PC-9 (cell line): ENCODE measurements around the gene MACROD2. TPM values are rescaled to one million over a fixed set of nuclear protein-coding genes. Genes with fewer than 3 reads are reported as not detected.
A peak's percentile ranks its signal among the peaks of the same experiment; 100 is the strongest.

Experiments
- BruUV-seq: library from RNA; stranded (reverse); fragments of 400-500 nt; replicated peaks from 2 replicates; lab custom pipeline; 2021; lab: Mats Ljungman, UMichigan
- CTCF ChIA-PET: fragments of 300-600 bp; sonication (Branson Sonifier 250); formaldehyde crosslinking; loops from one replicate; lab custom pipeline; 2022; ENCODE audit warnings: antibody characterized with exemption; lab: Charles Lee
- POLR2A ChIA-PET: fragments of 300-600 bp; sonication (Branson Sonifier 250); formaldehyde crosslinking; loops from one replicate; lab custom pipeline; 2022; ENCODE audit warnings: antibody characterized with exemption; ENCODE audit not compliant: unreplicated experiment; lab: Charles Lee
- DNase-seq, 2 experiments: peaks; one replicate each; pipeline versions ENCODE4 v3.0.0 to v3.0.0-alpha.2; 2015 to 2022; ENCODE audit warnings: mixed read lengths in 1 of 2
- H2AFZ ChIP-seq: fragments of 200-600 bp; sonication (generic); 2 replicates; pipeline ENCODE4 v1.8.1; 2017; ENCODE audit warnings: antibody characterized with exemption
- H3F3A ChIP-seq: fragments of 200-600 bp; sonication (generic); 2 replicates; pipeline ENCODE4 v1.8.1; 2017; ENCODE audit warnings: antibody characterized with exemption, mild to moderate bottlenecking, low read depth; ENCODE audit not compliant: insufficient read depth
- H3K27ac ChIP-seq: fragments of 200-600 bp; sonication (generic); 2 replicates; pipeline ENCODE4 v1.6.1; 2016; ENCODE audit warnings: mixed run types
- H3K27me3 ChIP-seq: fragments of 200-600 bp; sonication (generic); 2 replicates; pipeline ENCODE4 v1.6.1; 2016; ENCODE audit warnings: low read depth, mixed run types; ENCODE audit not compliant: insufficient read depth
- H3K36me3 ChIP-seq: fragments of 200-600 bp; sonication (generic); 2 replicates; pipeline ENCODE4 v1.6.1; 2016; ENCODE audit warnings: low read depth, mixed run types
- H3K4me1 ChIP-seq: fragments of 200-600 bp; sonication (generic); replicated peaks from 2 replicates; pipeline ENCODE4 v1.6.1; 2016; ENCODE audit warnings: mixed run types; ENCODE audit not compliant: insufficient read depth
- H3K4me2 ChIP-seq: fragments of 200-600 bp; sonication (generic); 2 replicates; pipeline ENCODE4 v1.6.1; 2017; ENCODE audit warnings: mixed run types
- H3K4me3 ChIP-seq: fragments of 200-600 bp; sonication (generic); 2 replicates; pipeline ENCODE4 v1.6.1; 2016; ENCODE audit warnings: mixed run types
- H3K79me2 ChIP-seq: fragments of 200-600 bp; sonication (generic); 2 replicates; pipeline ENCODE4 v1.6.1; 2017; ENCODE audit warnings: low read depth, mixed run types
- H3K9me2 ChIP-seq: fragments of 200-600 bp; sonication (generic); 2 replicates; pipeline ENCODE4 v1.8.1; 2017; ENCODE audit warnings: mild to moderate bottlenecking; ENCODE audit not compliant: insufficient read depth
- H3K9me3 ChIP-seq: fragments of 200-600 bp; sonication (generic); 2 replicates; pipeline ENCODE4 v1.8.1; 2016; ENCODE audit warnings: low read depth; ENCODE audit not compliant: insufficient read depth
- H4K20me1 ChIP-seq: fragments of 200-600 bp; sonication (generic); 2 replicates; pipeline ENCODE4 v1.8.1; 2017; ENCODE audit not compliant: insufficient read depth
- CTCF ChIP-seq: fragments of 200-600 bp; sonication (generic); conservative IDR thresholded peaks from 2 replicates; pipeline ENCODE4 v1.6.1; 2017; ENCODE audit warnings: mixed run types, antibody characterized with exemption, mild to moderate bottlenecking, moderate library complexity
- EZH2 ChIP-seq: fragments of 200-600 bp; sonication (generic); IDR thresholded peaks from 2 replicates; pipeline ENCODE4 v1.8.0; 2017; ENCODE audit warnings: antibody characterized with exemption, low read depth
- intact Hi-C: fragments of 100-400 bp; cut with micrococcal nuclease; formaldehyde crosslinking; loops from one replicate; pipeline ENCODE4 v1.10.0; 2022; ENCODE audit not compliant: unreplicated experiment
- total RNA-seq: library from RNA; stranded (reverse); gene quantifications from 2 replicates; pipeline ENCODE4 v1.2.3, GENCODE V29; 2021

Gene MACROD2
- total RNA-seq, 1 experiment from 2014 or later = 11.4 TPM

DNA sequence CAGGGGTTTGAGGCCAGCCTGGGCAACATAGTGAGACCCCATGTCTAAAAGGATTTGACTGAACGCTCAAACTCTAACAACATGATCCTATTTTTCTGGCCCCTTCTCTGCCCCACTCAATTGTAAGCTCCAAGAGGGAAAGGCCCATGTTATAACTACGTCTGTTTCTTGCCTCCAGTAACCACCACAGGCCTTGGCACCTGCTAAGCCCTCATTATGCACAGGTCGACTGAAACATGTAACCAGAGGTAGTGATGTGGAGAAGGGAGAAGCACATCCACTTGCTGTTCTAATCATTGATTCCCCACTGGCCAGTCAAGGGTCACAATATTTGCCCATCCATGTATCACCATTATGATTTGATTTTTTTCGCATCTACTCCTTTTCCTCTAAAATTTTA lies 2102.5 kb downstream of the MACROD2 start:
- H3K9me3 ChIP-seq = no peaks in the 10 kb centered on the region
- H3K36me3 ChIP-seq = no peaks in the 10 kb centered on the region
- POLR2A ChIA-PET = no interaction called here
- no peaks in the 10 kb centered on the region for H3K9me2 ChIP-seq
- H3K4me2 ChIP-seq = no peak overlapping the region
- H3K27ac ChIP-seq = no peak overlapping the region
- no peaks in the 10 kb centered on the region for H3K27me3 ChIP-seq
- H3K4me1 ChIP-seq = peaks cover 24% of the 10 kb centered on the region
- TF ChIP-seq CTCF = no peak
- TF ChIP-seq EZH2 = no peak
- BruUV-seq = no TSS peak
- H3F3A ChIP-seq = peaks cover 10% of the 10 kb centered on the region; the same call in 1 of the 2 replicates
- no peaks in the 10 kb centered on the region for H3K79me2 ChIP-seq
- no peak overlapping the region for H2AFZ ChIP-seq
- no peak overlapping the region for H3K4me3 ChIP-seq
- CTCF ChIA-PET = no interaction called here
- H4K20me1 ChIP-seq = no peaks in the 10 kb centered on the region
- DNase-seq = peak in 1 of 2 experiments; percentile 8
- intact Hi-C loops = no loop called here

- H3K4me1 ChIP-seq = peaks cover 24% of the 10 kb centered on the region
- H3K79me2 ChIP-seq = no peaks in the 10 kb centered on the region
- BruUV-seq = no TSS peak
- no peaks in the 10 kb centered on the region for H3K9me3 ChIP-seq
- no peaks in the 10 kb centered on the region for H4K20me1 ChIP-seq
- no peak overlapping the region for H3K27ac ChIP-seq
- CTCF ChIA-PET = no interaction called here
- H3K9me2 ChIP-seq = no peaks in the 10 kb centered on the region
- TF ChIP-seq EZH2 = no peak
- TF ChIP-seq CTCF = no peak
- H2AFZ ChIP-seq = no peak overlapping the region
- H3K4me3 ChIP-seq = no peak overlapping the region
- H3K27me3 ChIP-seq = no peaks in the 10 kb centered on the region
- POLR2A ChIA-PET = no interaction called here
- H3K36me3 ChIP-seq = no peaks in the 10 kb centered on the region
- DNase-seq = peak in 1 of 2 experiments; percentile 70
- H3K4me2 ChIP-seq = peak overlapping the region; percentile 28
- intact Hi-C loops = no loop called here
- peaks cover 10% of the 10 kb centered on the region; the same call in 1 of the 2 replicates for H3F3A ChIP-seq
Observed at GRCh38 chr20:16098890-16099639, 2103.7 kb downstream of the MACROD2 start.

- POLR2A ChIA-PET = no interaction called here
- no peak overlapping the region for H3K27ac ChIP-seq
- intact Hi-C loops = no loop called here
- H2AFZ ChIP-seq = no peak overlapping the region
- no peaks in the 10 kb centered on the region for H4K20me1 ChIP-seq
- peak in 1 of 2 experiments; percentile 51 for DNase-seq
- no peaks in the 10 kb centered on the region for H3K79me2 ChIP-seq
- no peaks in the 10 kb centered on the region for H3K9me2 ChIP-seq
- no peaks in the 10 kb centered on the region for H3K36me3 ChIP-seq
- no peak overlapping the region for H3K4me3 ChIP-seq
- TF ChIP-seq EZH2 (no peak), CTCF (no peak)
- BruUV-seq = no TSS peak
- peaks cover 1% of the 10 kb centered on the region for H3K9me3 ChIP-seq
- no peaks in the 10 kb centered on the region for H3K27me3 ChIP-seq
- H3K4me1 ChIP-seq = peaks cover 26% of the 10 kb centered on the region
- CTCF ChIA-PET = no interaction called here
- H3K4me2 ChIP-seq = peak overlapping the region; percentile 28; the same call in 1 of the 2 replicates
- peaks cover 10% of the 10 kb centered on the region; the same call in 1 of the 2 replicates for H3F3A ChIP-seq
Observed at GRCh38 chr20:16100111-16100510, 2104.8 kb downstream of the MACROD2 start.
